Activated naive CD8-positive, alpha-beta T cell treated with anti-CD3 and anti-CD28 coated beads, Interleukin-2, amount 10 ng/mL, durations not matched to agents 7 days and 5 days (primary cell): ENCODE results near the gene NDUFAB1. TPM values are rescaled to one million over a fixed set of nuclear protein-coding genes. Genes with fewer than 3 reads are reported as not detected.
A peak's percentile ranks its signal among the peaks of the same experiment; 100 is the strongest.
"Not testable (repeated sequence)": the region's sequence is repeated elsewhere in the genome, so short reads cannot be mapped to it uniquely, and the experiment has no call there.

Experiments
- ATAC-seq: fragments of 150-1000 bp; cut with Tn5 transposase; one replicate; pipeline ENCODE4 v1.10.0; 2021; ENCODE audit warnings: low read depth, moderate library complexity
- POLR2A ChIA-PET: fragments of 350-600 bp; sonication (Branson Sonifier 250); formaldehyde crosslinking; loops from one replicate; lab custom pipeline; 2021; ENCODE audit warnings: antibody characterized with exemption; lab: Charles Lee
- DNase-seq: peaks from one replicate; pipeline ENCODE4 v3.0.0; 2021
- H3K27ac Mint-ChIP-seq: one replicate; pipeline ENCODE4 v1.8.0; 2022; ENCODE audit warnings: mild to moderate bottlenecking, mixed read lengths
- H3K27me3 Mint-ChIP-seq: one replicate; pipeline ENCODE4 v1.8.0; 2022; ENCODE audit warnings: mild to moderate bottlenecking, moderate library complexity, mixed read lengths
- H3K36me3 Mint-ChIP-seq: one replicate; pipeline ENCODE4 v1.8.0; 2021; ENCODE audit warnings: mild to moderate bottlenecking, mixed read lengths
- H3K4me1 Mint-ChIP-seq: one replicate; pipeline ENCODE4 v1.8.0; 2021; ENCODE audit warnings: mixed read lengths
- H3K4me3 Mint-ChIP-seq: one replicate; pipeline ENCODE4 v1.8.0; 2022; ENCODE audit warnings: mild to moderate bottlenecking, moderate library complexity, mixed read lengths
- H3K9me3 Mint-ChIP-seq: one replicate; pipeline ENCODE4 v1.8.0; 2021; ENCODE audit warnings: mixed read lengths
- total RNA-seq, 2 experiments: library from RNA; stranded (reverse); gene quantifications; one replicate each; pipeline ENCODE4 v1.2.3, GENCODE V29; 2021

NDUFAB1 gene
- total RNA-seq, 2 experiments from 2014 or later, result 65.0 to 66.3 TPM

GRCh38 chr16:23557779-23558702, 38.1 kb downstream of the NDUFAB1 start:
- ATAC-seq (peak; percentile 6), DNase-seq (no peak)
- Mint-ChIP-seq H3K27ac (peak overlapping the region; percentile 87), H3K9me3 (no peaks in the 10 kb centered on the region), H3K27me3 (no peaks in the 10 kb centered on the region), H3K4me3 (peak overlapping the region; percentile 93), H3K36me3 (peaks cover 2% of the 10 kb centered on the region), H3K4me1 (peaks cover 24% of the 10 kb centered on the region)
- POLR2A ChIA-PET, result interaction anchor here (0.7 to 2.3 kb wide), 9 partner anchors 11 to 126 kb away, joined by 3 to 30 read pairs (median 4); partner anchors contain the start of genes COG7, GGA2 and NDUFAB1

GRCh38 chr16:23556881-23557778, 39.0 kb downstream of the NDUFAB1 start, which contains the start of the genes EARS2 and UBFD1:
Gene EARS2, minus strand, starts transcription at chr16:23557350. Its CDS starts 7 bp downstream, at chr16:23557343.
Gene UBFD1, plus strand, starts transcription at chr16:23557727. Its CDS starts 16 bp downstream, at chr16:23557743.
- DNase-seq (peak; percentile 99), ATAC-seq (peak; percentile 92)
- POLR2A ChIA-PET, result interaction anchor here (0.6 to 2.3 kb wide), 10 partner anchors 12 to 1359 kb away, joined by 3 to 30 read pairs (median 4); partner anchors contain the start of genes COG7, GGA2 and NDUFAB1
- Mint-ChIP-seq H3K27me3 (no peaks in the 10 kb centered on the region), H3K27ac (peak within 1 kb of the TSS; percentile 87), H3K4me3 (peak within 1 kb of the TSS; percentile 93), H3K4me1 (peaks cover 24% of the 10 kb centered on the region), H3K36me3 (peaks cover 2% of the 10 kb centered on the region), H3K9me3 (no peaks in the 10 kb centered on the region)

GRCh38 chr16:23554536-23554935, 41.6 kb downstream of the NDUFAB1 start:
- Mint-ChIP-seq H3K36me3 (peaks cover 11% of the 10 kb centered on the region), H3K9me3 (no peaks in the 10 kb centered on the region), H3K4me3 (no peak overlapping the region), H3K4me1 (peaks cover 16% of the 10 kb centered on the region), H3K27ac (no peak overlapping the region), H3K27me3 (no peaks in the 10 kb centered on the region)
- DNase-seq (no peak), ATAC-seq (no peak)
- POLR2A ChIA-PET, result no interaction called here

- Mint-ChIP-seq H3K4me1 (peaks cover 11% of the 10 kb centered on the region), H3K4me3 (no peak overlapping the region), H3K27ac (peak overlapping the region; percentile 2), H3K9me3 (no peaks in the 10 kb centered on the region), H3K36me3 (peaks cover 16% of the 10 kb centered on the region), H3K27me3 (no peaks in the 10 kb centered on the region)
- ATAC-seq (no peak), DNase-seq (no peak)
- POLR2A ChIA-PET, result interaction anchor here (0.8 kb wide), 1 partner anchor 47 kb away, joined by 4 read pairs; no protein-coding TSS in a partner anchor
These were observed 44.0 kb downstream of the NDUFAB1 start for GRCh38 chr16:23552161-23552560.

- POLR2A ChIA-PET, result no interaction called here
These were observed 46.2 kb downstream of the NDUFAB1 start for GRCh38 chr16:23549938-23550337.

GRCh38 chr16:23544436-23544835, 51.7 kb downstream of the NDUFAB1 start:
- ATAC-seq, result no peak
- H3K4me3 Mint-ChIP-seq, result no peak overlapping the region
- H3K9me3 Mint-ChIP-seq, result no peaks in the 10 kb centered on the region
- H3K4me1 Mint-ChIP-seq, result peaks cover 3% of the 10 kb centered on the region
- no peak overlapping the region for H3K27ac Mint-ChIP-seq
- no peaks in the 10 kb centered on the region for H3K27me3 Mint-ChIP-seq
- no peak for DNase-seq
- POLR2A ChIA-PET, result interaction anchor here (0.9 kb wide), 1 partner anchor 134 kb away, joined by 3 read pairs; the partner anchor contains the start of gene PLK1
- peaks cover 12% of the 10 kb centered on the region for H3K36me3 Mint-ChIP-seq

More at GRCh38 chr16:23549938-23550337, 46.2 kb downstream of the NDUFAB1 start:
- Mint-ChIP-seq H3K9me3 (no peaks in the 10 kb centered on the region), H3K4me1 (peaks cover 3% of the 10 kb centered on the region), H3K4me3 (no peak overlapping the region), H3K27me3 (no peaks in the 10 kb centered on the region), H3K36me3 (peaks cover 16% of the 10 kb centered on the region), H3K27ac (no peak overlapping the region)
- ATAC-seq (no peak), DNase-seq (no peak)

GRCh38 chr16:23540817-23541178, 55.3 kb downstream of the NDUFAB1 start:
- H3K4me3 Mint-ChIP-seq, POLR2A ChIA-PET, H3K27me3 Mint-ChIP-seq, ATAC-seq, DNase-seq, H3K27ac Mint-ChIP-seq, H3K4me1 Mint-ChIP-seq, H3K9me3 Mint-ChIP-seq, H3K36me3 Mint-ChIP-seq: not testable (repeated sequence)

- H3K4me3 Mint-ChIP-seq, result no peak overlapping the region
- no peaks in the 10 kb centered on the region for H3K9me3 Mint-ChIP-seq
- no peaks in the 10 kb centered on the region for H3K27me3 Mint-ChIP-seq
- ATAC-seq (no peak), DNase-seq (no peak)
- POLR2A ChIA-PET, result interaction anchor here (1.5 kb wide), 1 partner anchor 18 kb away, joined by 4 read pairs; the partner anchor contains the start of genes EARS2 and UBFD1
- H3K36me3 Mint-ChIP-seq, result peaks cover 8% of the 10 kb centered on the region
- H3K4me1 Mint-ChIP-seq, result peaks cover 3% of the 10 kb centered on the region
- H3K27ac Mint-ChIP-seq, result no peak overlapping the region
These were observed 55.9 kb downstream of the NDUFAB1 start for GRCh38 chr16:23539984-23540816.

GRCh38 chr16:23538919-23539278, 57.2 kb downstream of the NDUFAB1 start:
- ATAC-seq (no peak), DNase-seq (no peak)
- POLR2A ChIA-PET, result interaction anchor here (1.5 kb wide), 1 partner anchor 19 kb away, joined by 4 read pairs; the partner anchor contains the start of genes EARS2 and UBFD1
- H3K9me3 Mint-ChIP-seq, result no peaks in the 10 kb centered on the region
- peaks cover 3% of the 10 kb centered on the region for H3K4me1 Mint-ChIP-seq
- H3K27ac Mint-ChIP-seq, result no peak overlapping the region
- no peaks in the 10 kb centered on the region for H3K27me3 Mint-ChIP-seq
- peaks cover 8% of the 10 kb centered on the region for H3K36me3 Mint-ChIP-seq
- no peak overlapping the region for H3K4me3 Mint-ChIP-seq

GRCh38 chr16:23537390-23537789, 58.7 kb downstream of the NDUFAB1 start:
- peaks cover 3% of the 10 kb centered on the region for H3K4me1 Mint-ChIP-seq
- POLR2A ChIA-PET, result interaction anchor here (1.2 kb wide), 1 partner anchor 8 kb away, joined by 3 read pairs; no protein-coding TSS in a partner anchor
- H3K9me3 Mint-ChIP-seq, result no peaks in the 10 kb centered on the region
- no peaks in the 10 kb centered on the region for H3K27me3 Mint-ChIP-seq
- no peak overlapping the region for H3K4me3 Mint-ChIP-seq
- H3K36me3 Mint-ChIP-seq, result peaks cover 15% of the 10 kb centered on the region
- no peak overlapping the region for H3K27ac Mint-ChIP-seq
- DNase-seq (no peak), ATAC-seq (no peak)

- no peak for ATAC-seq
- POLR2A ChIA-PET, result no interaction called here
- DNase-seq, result no peak
- no peaks in the 10 kb centered on the region for H3K9me3 Mint-ChIP-seq
- peaks cover 3% of the 10 kb centered on the region for H3K4me1 Mint-ChIP-seq
- H3K4me3 Mint-ChIP-seq, result no peak overlapping the region
- H3K27ac Mint-ChIP-seq, result no peak overlapping the region
- peaks cover 10% of the 10 kb centered on the region for H3K36me3 Mint-ChIP-seq
- no peaks in the 10 kb centered on the region for H3K27me3 Mint-ChIP-seq
These were observed 60.2 kb downstream of the NDUFAB1 start for GRCh38 chr16:23535901-23536300.
